Body of pancreas (tissue), 4 donors: ENCODE results near the gene ASIC3.

ENCODE experiments used
- CTCF ChIP-seq, 7 experiments: fragments of 450-650 bp in 4 of 7; fragments of 200-600 bp in 3 of 7; sonication (generic) in 3 of 7; IDR thresholded peaks; one replicate each; pipeline ENCODE4 v1.5.1; 2016 to 2019; ENCODE audit warnings: antibody characterized with exemption in 7 of 7
- POLR2A ChIP-seq, 3 donors: fragments of 450-650 bp; IDR thresholded peaks; one replicate each; pipeline ENCODE4 v1.6.1; 2016; ENCODE audit warnings: antibody characterized with exemption in 3 of 3, mild to moderate bottlenecking in 2 of 3

GRCh38 chr7:151033864-151034249, 14.5 kb upstream of the ASIC3 start:
- TF ChIP-seq CTCF (IDR thresholded peaks at IDR 0.05) (no peak), POLR2A (IDR thresholded peaks at IDR 0.05) (no peak)
